ENCODE measurements around the gene CC2D2A.

DNA sequence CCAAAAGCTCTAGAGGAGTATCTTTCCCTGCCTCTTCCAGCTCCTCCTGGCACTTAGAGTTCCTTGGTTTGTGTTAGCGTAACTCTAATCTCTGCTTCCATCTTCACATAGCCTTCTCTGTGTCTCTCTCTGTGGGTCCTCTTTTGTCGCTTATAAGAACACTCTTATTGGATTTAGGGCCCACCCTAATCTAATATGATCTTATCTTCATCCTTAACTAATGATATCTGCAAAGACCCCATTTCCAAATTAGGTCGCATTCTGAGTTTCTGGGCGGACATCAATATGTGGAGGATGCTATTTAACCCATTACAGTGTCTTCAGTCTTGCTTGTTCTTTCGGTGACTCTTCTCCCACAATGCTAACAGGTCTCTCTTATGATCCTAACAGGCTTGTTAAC is 72.3 kb downstream of the CC2D2A start:
- TF ChIP-seq, protein P1, sequence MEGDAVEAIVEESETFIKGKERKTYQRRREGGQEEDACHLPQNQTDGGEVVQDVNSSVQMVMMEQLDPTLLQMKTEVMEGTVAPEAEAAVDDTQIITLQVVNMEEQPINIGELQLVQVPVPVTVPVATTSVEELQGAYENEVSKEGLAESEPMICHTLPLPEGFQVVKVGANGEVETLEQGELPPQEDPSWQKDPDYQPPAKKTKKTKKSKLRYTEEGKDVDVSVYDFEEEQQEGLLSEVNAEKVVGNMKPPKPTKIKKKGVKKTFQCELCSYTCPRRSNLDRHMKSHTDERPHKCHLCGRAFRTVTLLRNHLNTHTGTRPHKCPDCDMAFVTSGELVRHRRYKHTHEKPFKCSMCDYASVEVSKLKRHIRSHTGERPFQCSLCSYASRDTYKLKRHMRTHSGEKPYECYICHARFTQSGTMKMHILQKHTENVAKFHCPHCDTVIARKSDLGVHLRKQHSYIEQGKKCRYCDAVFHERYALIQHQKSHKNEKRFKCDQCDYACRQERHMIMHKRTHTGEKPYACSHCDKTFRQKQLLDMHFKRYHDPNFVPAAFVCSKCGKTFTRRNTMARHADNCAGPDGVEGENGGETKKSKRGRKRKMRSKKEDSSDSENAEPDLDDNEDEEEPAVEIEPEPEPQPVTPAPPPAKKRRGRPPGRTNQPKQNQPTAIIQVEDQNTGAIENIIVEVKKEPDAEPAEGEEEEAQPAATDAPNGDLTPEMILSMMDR (IDR thresholded peaks at IDR 0.05): no peak
- TF ChIP-seq TEAD4 (CRISPR knock-in tag; IDR thresholded peaks at IDR 0.05) (no peak), NFYB (CRISPR knock-in tag; conservative IDR thresholded peaks at IDR 0.05; ENCODE audit: low read depth) (no peak)

All from WTC11 (cell line).